ENCODE data around the gene HASPIN. TPM values are rescaled to one million over a fixed set of nuclear protein-coding genes. Genes with fewer than 3 reads are reported as not detected.
"Not testable (repeated sequence)": the region's sequence is repeated elsewhere in the genome, so short reads cannot be mapped to it uniquely, and the experiment has no call there.

HASPIN gene
- total and polyA plus RNA-seq, 7 experiments from 2014 or later: 0.28 to 18.5 (median 0.34) TPM; not detected in 1

GRCh38 chr17:3727041-3727440 is 3.3 kb downstream of the HASPIN start:
- intact Hi-C loops (cut with micrococcal nuclease): loop anchor here in 1 of 2 donors (10.0 kb wide), 1 partner anchor 638 kb away; the partner anchor contains the start of gene UBE2G1

DNA sequence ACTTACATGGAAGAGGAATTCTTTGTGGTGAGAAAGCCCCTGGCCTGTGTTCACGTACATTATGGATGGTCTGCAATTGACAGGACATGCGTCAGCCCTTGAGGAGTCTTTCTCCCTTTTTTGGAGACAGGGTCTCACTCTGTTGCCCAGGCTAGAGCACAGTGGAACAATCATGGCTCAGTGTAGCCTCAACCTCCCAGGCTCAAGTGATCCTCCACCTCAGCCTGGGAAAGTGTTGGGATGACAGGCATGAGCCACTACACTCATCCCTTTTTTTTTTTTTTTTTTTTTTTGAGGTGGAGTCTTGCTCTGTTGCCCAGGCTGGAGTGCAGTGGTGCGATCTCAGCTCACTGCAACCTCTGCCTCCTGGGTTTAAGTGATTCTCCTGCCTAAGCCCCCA is 4.4 kb downstream of the HASPIN start:
- DNase-seq; H3K4me1 ChIP-seq (ENCODE audit: control insufficient read depth in 2 of 2, insufficient read depth in 2 of 2, low read length in 2 of 2); POLR2A ChIA-PET; H3K9me3 Mint-ChIP-seq; H3K27ac Mint-ChIP-seq; H3K9me3 ChIP-seq (ENCODE audit: control insufficient read depth in 2 of 3, low read length in 3 of 3); ATAC-seq; H3K27me3 ChIP-seq (ENCODE audit: control insufficient read depth in 2 of 2, insufficient read depth in 2 of 2, low read length in 2 of 2); H3K4me3 ChIP-seq (ENCODE audit: low read length); H3K27me3 Mint-ChIP-seq; H3K27ac ChIP-seq (ENCODE audit: low read depth, low read length); H3K36me3 ChIP-seq (ENCODE audit: control insufficient read depth in 2 of 3, insufficient read depth in 3 of 3, low read length in 3 of 3): not testable (repeated sequence)
- CTCF ChIA-PET: interaction anchor here (0.9 to 1.6 kb wide), 3 partner anchors 9 to 11 kb away, joined by 3 to 8 read pairs (median 4); no protein-coding TSS in a partner anchor
- peak overlapping the region in 1 of 10 donors; percentile 7 for H3K4me3 Mint-ChIP-seq
- H3K36me3 Mint-ChIP-seq: peaks cover 0 to 21% (median 0%) of the 10 kb centered on the region in 5 donors
- H3K4me1 Mint-ChIP-seq: peaks cover under 1 to 30% (median 7%) of the 10 kb centered on the region in 7 donors
- intact Hi-C loops (cut with micrococcal nuclease): loop anchor here in 1 of 2 donors (10.0 kb wide), 1 partner anchor 637 kb away; the partner anchor contains the start of gene UBE2G1

More at GRCh38 chr17:3727041-3727440, 3.3 kb downstream of the HASPIN start:
- peaks cover 7 to 16% of the 10 kb centered on the region in 2 donors for H3K4me1 ChIP-seq (ENCODE audit: control insufficient read depth in 2 of 2, insufficient read depth in 2 of 2, low read length in 2 of 2)
- H3K4me3 Mint-ChIP-seq: peak overlapping the region in 1 of 10 donors; percentile 3
- no peaks in the 10 kb centered on the region for H3K27me3 Mint-ChIP-seq
- no peaks in the 10 kb centered on the region for H3K27me3 ChIP-seq (ENCODE audit: control insufficient read depth in 2 of 2, insufficient read depth in 2 of 2, low read length in 2 of 2)
- CTCF ChIA-PET: interaction anchor here (0.6 to 1.6 kb wide), 3 partner anchors 10 to 44 kb away, joined by 3 to 8 read pairs (median 3); no protein-coding TSS in a partner anchor
- H3K9me3 Mint-ChIP-seq: peaks cover 0 to 3% (median 0%) of the 10 kb centered on the region in 11 donors
- H3K9me3 ChIP-seq (ENCODE audit: control insufficient read depth in 2 of 3, low read length in 3 of 3): no peaks in the 10 kb centered on the region
- ATAC-seq: no peak
- peaks cover 10 to 36% (median 16%) of the 10 kb centered on the region in 7 donors for H3K4me1 Mint-ChIP-seq
- H3K36me3 Mint-ChIP-seq: peaks cover 0 to 28% (median 0%) of the 10 kb centered on the region in 5 donors
- POLR2A ChIA-PET: interaction anchor here (0.5 kb wide), 1 partner anchor 23 kb away, joined by 3 read pairs; no protein-coding TSS in a partner anchor
- H3K27ac Mint-ChIP-seq: no peak overlapping the region
- DNase-seq: no peak
- peaks cover 0 to 3% (median 0%) of the 10 kb centered on the region in 3 experiments for H3K36me3 ChIP-seq (ENCODE audit: control insufficient read depth in 2 of 3, insufficient read depth in 3 of 3, low read length in 3 of 3)
- no peak overlapping the region for H3K27ac ChIP-seq (ENCODE audit: low read depth, low read length)
- no peak overlapping the region for H3K4me3 ChIP-seq (ENCODE audit: low read length)

DNA sequence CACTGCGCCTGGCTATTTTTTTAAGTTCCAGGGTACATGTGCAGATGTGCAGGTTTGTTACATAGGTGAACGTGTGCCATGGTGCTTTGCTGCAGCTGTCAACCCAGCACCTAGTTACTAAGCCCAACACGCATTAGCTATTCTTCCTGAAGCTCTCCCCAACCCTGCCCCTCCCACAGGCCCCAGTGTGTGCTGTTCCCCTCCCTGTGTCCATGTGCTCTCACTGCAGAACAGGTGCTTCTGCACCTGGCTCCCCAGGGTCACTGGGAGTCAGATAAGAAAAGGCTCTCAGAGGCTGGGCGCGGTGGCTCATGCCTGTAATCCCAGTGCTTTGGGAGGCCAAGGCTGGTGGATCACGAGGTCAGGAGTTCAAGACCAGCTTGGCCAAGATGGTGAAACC is 6.2 kb downstream of the HASPIN start:
- no peak for DNase-seq
- Histone ChIP-seq H3K9me3 (ENCODE audit: control insufficient read depth in 2 of 3, low read length in 3 of 3) (no peaks in the 10 kb centered on the region), H3K4me3 (ENCODE audit: low read length) (no peak overlapping the region), H3K27me3 (ENCODE audit: control insufficient read depth in 2 of 2, insufficient read depth in 2 of 2, low read length in 2 of 2) (no peaks in the 10 kb centered on the region), H3K27ac (ENCODE audit: low read depth, low read length) (no peak overlapping the region), H3K36me3 (ENCODE audit: control insufficient read depth in 2 of 3, insufficient read depth in 3 of 3, low read length in 3 of 3) (no peaks in the 10 kb centered on the region), H3K4me1 (ENCODE audit: control insufficient read depth in 2 of 2, insufficient read depth in 2 of 2, low read length in 2 of 2) (no peaks in the 10 kb centered on the region)
- H3K36me3 Mint-ChIP-seq: peaks cover 0 to 16% (median 0%) of the 10 kb centered on the region in 5 donors
- ATAC-seq: no peak
- ChIA-PET CTCF (interaction anchor here (0.6 kb wide), 1 partner anchor 87 kb away, joined by 3 read pairs; no protein-coding TSS in a partner anchor), POLR2A (no interaction called here)
- no peaks in the 10 kb centered on the region for H3K27me3 Mint-ChIP-seq
- intact Hi-C loops (cut with micrococcal nuclease): loop anchor here in 1 of 2 donors (10.0 kb wide), 1 partner anchor 635 kb away; the partner anchor contains the start of gene UBE2G1
- H3K27ac Mint-ChIP-seq: no peak overlapping the region
- H3K9me3 Mint-ChIP-seq: peaks cover 0 to 2% (median 0%) of the 10 kb centered on the region in 11 donors
- peaks cover 0 to 28% (median 3%) of the 10 kb centered on the region in 7 donors for H3K4me1 Mint-ChIP-seq
- no peak overlapping the region for H3K4me3 Mint-ChIP-seq

DNA sequence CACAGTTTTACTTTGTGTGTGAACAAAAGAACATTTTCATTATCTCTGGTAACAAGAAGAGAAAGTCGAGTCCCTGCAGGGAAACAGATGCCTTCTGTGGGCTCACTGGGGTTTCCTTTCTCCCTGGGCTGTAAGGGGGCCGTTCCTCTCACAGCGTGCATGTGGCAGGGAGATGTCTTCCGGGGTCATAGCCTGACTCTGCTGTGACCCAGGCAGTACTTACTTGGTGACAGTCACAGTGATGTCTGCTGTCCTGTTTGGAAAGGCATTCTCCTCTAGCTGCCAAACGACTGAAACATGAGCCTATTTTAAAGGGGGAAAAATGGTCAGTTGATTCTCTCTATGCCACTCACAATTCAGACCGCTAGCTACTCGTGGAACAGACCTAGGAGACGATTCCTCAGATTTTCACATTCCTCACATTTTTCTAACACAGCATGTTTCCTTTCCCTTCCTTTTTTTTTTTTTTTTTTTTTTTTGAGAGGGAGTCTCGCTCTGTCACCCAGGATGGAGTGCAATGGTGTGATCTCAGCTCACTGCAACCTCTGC is 7.3 kb downstream of the HASPIN start:
- Histone ChIP-seq H3K36me3 (ENCODE audit: control insufficient read depth in 2 of 3, insufficient read depth in 3 of 3, low read length in 3 of 3) (no peaks in the 10 kb centered on the region), H3K4me3 (ENCODE audit: low read length) (no peak overlapping the region), H3K27me3 (ENCODE audit: control insufficient read depth in 2 of 2, insufficient read depth in 2 of 2, low read length in 2 of 2) (no peaks in the 10 kb centered on the region), H3K27ac (ENCODE audit: low read depth, low read length) (no peak overlapping the region), H3K4me1 (ENCODE audit: control insufficient read depth in 2 of 2, insufficient read depth in 2 of 2, low read length in 2 of 2) (no peaks in the 10 kb centered on the region), H3K9me3 (ENCODE audit: control insufficient read depth in 2 of 3, low read length in 3 of 3) (no peaks in the 10 kb centered on the region)
- H3K36me3 Mint-ChIP-seq: peaks cover 0 to 12% (median 0%) of the 10 kb centered on the region in 5 donors
- no peaks in the 10 kb centered on the region for H3K9me3 Mint-ChIP-seq
- CTCF ChIA-PET: interaction anchor here (1.7 kb wide), 1 partner anchor 96 kb away, joined by 3 read pairs; no protein-coding TSS in a partner anchor
- no peak overlapping the region for H3K4me3 Mint-ChIP-seq
- ATAC-seq: no peak
- intact Hi-C loops (cut with micrococcal nuclease): no loop called here
- H3K27ac Mint-ChIP-seq: no peak overlapping the region
- POLR2A ChIA-PET: no interaction called here
- no peaks in the 10 kb centered on the region for H3K27me3 Mint-ChIP-seq
- no peak for DNase-seq
- H3K4me1 Mint-ChIP-seq: peaks cover 0 to 17% (median 0%) of the 10 kb centered on the region in 7 donors

GRCh38 chr17:3732210-3732621 is 8.5 kb downstream of the HASPIN start:
- H3K27ac ChIP-seq (ENCODE audit: low read depth, low read length): no peak overlapping the region
- intact Hi-C loops (cut with micrococcal nuclease): no loop called here
- Mint-ChIP-seq H3K27ac (peak overlapping the region in 1 of 9 donors; percentile 38), H3K9me3 (no peaks in the 10 kb centered on the region), H3K27me3 (no peaks in the 10 kb centered on the region), H3K36me3 (peaks cover 0 to 6% (median 0%) of the 10 kb centered on the region in 5 donors), H3K4me3 (no peak overlapping the region), H3K4me1 (peaks cover 0 to 10% (median 0%) of the 10 kb centered on the region in 7 donors)
- no peak for ATAC-seq
- H3K4me1 ChIP-seq (ENCODE audit: control insufficient read depth in 2 of 2, insufficient read depth in 2 of 2, low read length in 2 of 2): no peaks in the 10 kb centered on the region
- CTCF ChIA-PET: interaction anchor here (1.7 kb wide), 1 partner anchor 95 kb away, joined by 3 read pairs; no protein-coding TSS in a partner anchor
- H3K9me3 ChIP-seq (ENCODE audit: control insufficient read depth in 2 of 3, low read length in 3 of 3): no peaks in the 10 kb centered on the region
- POLR2A ChIA-PET: interaction anchor here (0.6 to 0.9 kb wide), 2 partner anchors 10 to 279 kb away, joined by 3 read pairs; no protein-coding TSS in a partner anchor
- H3K27me3 ChIP-seq (ENCODE audit: control insufficient read depth in 2 of 2, insufficient read depth in 2 of 2, low read length in 2 of 2): no peaks in the 10 kb centered on the region
- no peak for DNase-seq
- H3K36me3 ChIP-seq (ENCODE audit: control insufficient read depth in 2 of 3, insufficient read depth in 3 of 3, low read length in 3 of 3): no peaks in the 10 kb centered on the region
- H3K4me3 ChIP-seq (ENCODE audit: low read length): no peak overlapping the region

- H3K4me3 ChIP-seq (ENCODE audit: low read length); DNase-seq; H3K4me3 Mint-ChIP-seq; H3K27me3 Mint-ChIP-seq; H3K27ac ChIP-seq (ENCODE audit: low read depth, low read length); H3K9me3 Mint-ChIP-seq; H3K36me3 Mint-ChIP-seq; H3K9me3 ChIP-seq (ENCODE audit: control insufficient read depth in 2 of 3, low read length in 3 of 3); POLR2A ChIA-PET; H3K27me3 ChIP-seq (ENCODE audit: control insufficient read depth in 2 of 2, insufficient read depth in 2 of 2, low read length in 2 of 2); H3K36me3 ChIP-seq (ENCODE audit: control insufficient read depth in 2 of 3, insufficient read depth in 3 of 3, low read length in 3 of 3); ATAC-seq; H3K27ac Mint-ChIP-seq: not testable (repeated sequence)
- peaks cover 12 to 31% (median 23%) of the 10 kb centered on the region in 7 donors for H3K4me1 Mint-ChIP-seq
- H3K4me1 ChIP-seq (ENCODE audit: control insufficient read depth in 2 of 2, insufficient read depth in 2 of 2, low read length in 2 of 2): peaks cover 11 to 20% of the 10 kb centered on the region in 2 donors
- CTCF ChIA-PET: interaction anchor here (0.7 to 8.6 kb wide), 5 partner anchors 88 to 129 kb away, joined by 3 to 154 read pairs (median 5); partner anchors contain the start of gene NCBP3
- intact Hi-C loops (cut with micrococcal nuclease): loop anchor here in 1 of 2 donors (5.0 kb wide), 2 partner anchors 37 to 52 kb away; no protein-coding TSS in a partner anchor
Observed at GRCh38 chr17:3734911-3735276, 11.2 kb downstream of the HASPIN start.
